ENCODE measurements around the gene IGHMBP2.

DNA sequence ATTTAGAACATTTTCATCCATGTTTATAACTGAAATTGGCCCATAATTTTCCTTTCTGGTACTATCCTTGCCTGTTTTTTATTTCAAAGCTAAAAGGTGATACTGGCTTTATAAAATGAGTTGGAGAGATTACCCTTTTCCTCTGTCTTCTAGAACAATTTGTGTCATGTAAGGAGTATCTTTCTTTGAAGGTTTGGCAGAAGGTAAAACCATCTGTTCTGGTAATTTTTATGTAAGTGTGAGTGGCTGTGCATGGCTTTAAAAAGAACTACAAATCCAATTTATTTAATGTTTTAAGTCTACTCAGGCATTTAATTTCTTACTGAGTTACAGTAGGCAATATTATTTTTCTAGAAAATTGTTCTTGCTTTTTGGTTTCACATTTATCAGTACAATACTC lies 84.8 kb downstream of the IGHMBP2 start:
- TF ChIP-seq CTCF (IDR thresholded peaks at IDR 0.05 in 2 of 3, conservative IDR thresholded peaks at IDR 0.05 in 1 of 3; ENCODE audit: borderline replicate concordance in 1 of 3, insufficient read depth in 1 of 3, low read depth in 2 of 3, low read length in 2 of 3) (no peak), POLR2A (IDR thresholded peaks at IDR 0.05; ENCODE audit: borderline replicate concordance, extremely low read depth, insufficient read depth, insufficient read length) (no peak), EZH2 (IDR thresholded peaks at IDR 0.05) (no peak), SP1 (IDR thresholded peaks at IDR 0.05; ENCODE audit: low read depth) (no peak), ZFX (IDR thresholded peaks at IDR 0.05) (no peak)

Data from HCT116 (cell line).